HEK293 (cell line): Measurements from ENCODE around the gene ANO9.

ENCODE experiments used
- CTCF ChIA-PET: fragments of 350-600 bp; formaldehyde crosslinking; extraction: SDS; loops from one replicate; lab custom pipeline; 2021; ENCODE audit warnings: antibody characterized with exemption; lab: Yijun Ruan, JAX
- POLR2A ChIA-PET: fragments of 300-600 bp; formaldehyde crosslinking; extraction: SDS; loops from one replicate; lab custom pipeline; 2020; ENCODE audit warnings: antibody characterized with exemption, inconsistent platforms; lab: Yijun Ruan, JAX
- H3K27ac ChIP-seq: fragments of 200-500 bp; sonication (Bioruptor generic); 2 replicates; pipeline ENCODE4 v1.5.1; 2014; ENCODE audit warnings: low read depth, low read length, control low read depth, inconsistent platforms; ENCODE audit errors: extremely low read depth
- H3K36me3 ChIP-seq, 2 experiments: fragments of 200-500 bp in 1 of 2; sonication (Bioruptor generic) in 1 of 2; 1 replicate in 1 of 2; 2 replicates in 1 of 2; pipeline ENCODE4 v1.5.1; 2014 to 2017; ENCODE audit warnings: inconsistent platforms in 2 of 2, low read length in 2 of 2; ENCODE audit not compliant: control insufficient read depth in 2 of 2, insufficient read depth in 1 of 2
- H3K4me1 ChIP-seq: fragments of 200-500 bp; sonication (Bioruptor generic); 2 replicates; pipeline ENCODE4 v1.5.1; 2014; ENCODE audit warnings: mild to moderate bottlenecking, low read length, inconsistent platforms; ENCODE audit not compliant: control insufficient read depth, insufficient read depth
- H3K4me3 ChIP-seq: 2 replicates; pipeline ENCODE4 v1.5.1; 2011; ENCODE audit warnings: low read depth, mild to moderate bottlenecking, control low read depth, low read length, moderate library complexity
- H3K9me3 ChIP-seq: fragments of 200-500 bp; sonication (Bioruptor generic); 2 replicates; pipeline ENCODE4 v1.5.1; 2014; ENCODE audit warnings: low read depth, low read length, inconsistent platforms; ENCODE audit not compliant: control insufficient read depth, insufficient read depth
- EGR2 ChIP-seq: fragments of 450-650 bp; formaldehyde crosslinking; IDR thresholded peaks from 2 replicates; pipeline ENCODE4 v1.5.1; 2016; ENCODE audit warnings: low read depth, missing biosample characterization, missing genetic modification characterization
- GLIS1 ChIP-seq: fragments of 450-650 bp; formaldehyde crosslinking; IDR thresholded peaks from 2 replicates; pipeline ENCODE4 v1.5.1; 2016; ENCODE audit warnings: missing biosample characterization, missing genetic modification characterization
- GLIS2 ChIP-seq: fragments of 450-650 bp; formaldehyde crosslinking; IDR thresholded peaks from 2 replicates; pipeline ENCODE4 v1.5.1; 2016; ENCODE audit warnings: missing biosample characterization, missing genetic modification characterization
- KLF10 ChIP-seq: fragments of 450-650 bp; IDR thresholded peaks from 2 replicates; pipeline ENCODE4 v1.5.1; 2018; ENCODE audit warnings: missing biosample characterization, mild to moderate bottlenecking, missing genetic modification characterization
- MZF1 ChIP-seq: fragments of 450-650 bp; formaldehyde crosslinking; IDR thresholded peaks from 2 replicates; pipeline ENCODE4 v1.5.1; 2017; ENCODE audit warnings: missing biosample characterization, missing genetic modification characterization, borderline replicate concordance
- SCRT2 ChIP-seq: fragments of 450-650 bp; formaldehyde crosslinking; IDR thresholded peaks from 2 replicates; pipeline ENCODE4 v1.5.1; 2016; ENCODE audit warnings: missing biosample characterization, missing genetic modification characterization
- ZBTB11 ChIP-seq: fragments of 450-650 bp; formaldehyde crosslinking; conservative IDR thresholded peaks from 2 replicates; pipeline ENCODE4 v1.5.1; 2016; ENCODE audit warnings: low read depth, missing biosample characterization, missing genetic modification characterization
- ZFP37 ChIP-seq: fragments of 450-650 bp; formaldehyde crosslinking; IDR thresholded peaks from 2 replicates; pipeline ENCODE4 v1.5.1; 2016; ENCODE audit warnings: missing biosample characterization, missing genetic modification characterization
- ZIC2 ChIP-seq: fragments of 450-650 bp; formaldehyde crosslinking; IDR thresholded peaks from 2 replicates; pipeline ENCODE4 v1.5.1; 2016; ENCODE audit warnings: missing biosample characterization, missing genetic modification characterization
- ZNF19 ChIP-seq: fragments of 450-650 bp; formaldehyde crosslinking; IDR thresholded peaks from 2 replicates; pipeline ENCODE4; 2016; ENCODE audit warnings: missing biosample characterization, missing genetic modification characterization, low read depth
- ZNF221 ChIP-seq: fragments of 450-650 bp; formaldehyde crosslinking; IDR thresholded peaks from 2 replicates; pipeline ENCODE4 v1.5.1; 2017; ENCODE audit warnings: missing biosample characterization, missing genetic modification characterization, borderline replicate concordance
- ZNF274 ChIP-seq, 2 experiments: fragments of 200-500 bp in 1 of 2; fragments of 450-650 bp in 1 of 2; sonication (Bioruptor generic) in 1 of 2; formaldehyde crosslinking in 1 of 2; IDR thresholded peaks; 2 replicates each; pipeline versions ENCODE4 v1.5.1 to v1.6.1; 2014 to 2016; ENCODE audit warnings: borderline replicate concordance in 1 of 2, inconsistent platforms in 1 of 2, low read length in 1 of 2, missing biosample characterization in 1 of 2, missing genetic modification characterization in 1 of 2
- ZNF292 ChIP-seq: fragments of 450-650 bp; formaldehyde crosslinking; IDR thresholded peaks from 2 replicates; pipeline ENCODE4 v1.5.1; 2016; ENCODE audit warnings: low read depth, missing biosample characterization, missing genetic modification characterization, borderline replicate concordance
- ZNF311 ChIP-seq: fragments of 450-650 bp; formaldehyde crosslinking; IDR thresholded peaks from 2 replicates; pipeline ENCODE4 v1.5.1; 2017; ENCODE audit warnings: missing biosample characterization, missing genetic modification characterization, borderline replicate concordance
- ZNF324 ChIP-seq: fragments of 450-650 bp; formaldehyde crosslinking; IDR thresholded peaks from 2 replicates; pipeline ENCODE4 v1.5.1; 2016; ENCODE audit warnings: missing biosample characterization, missing genetic modification characterization
- ZNF544 ChIP-seq: fragments of 450-650 bp; formaldehyde crosslinking; IDR thresholded peaks from 2 replicates; pipeline ENCODE4 v1.5.0; 2017; ENCODE audit warnings: missing biosample characterization, missing genetic modification characterization
- ZNF555 ChIP-seq: fragments of 450-650 bp; formaldehyde crosslinking; conservative IDR thresholded peaks from 2 replicates; pipeline ENCODE4 v1.5.1; 2017; ENCODE audit warnings: missing biosample characterization, mild to moderate bottlenecking, missing genetic modification characterization, inconsistent platforms
- ZNF561 ChIP-seq: fragments of 450-650 bp; IDR thresholded peaks from 2 replicates; pipeline ENCODE4 v1.5.1; 2018; ENCODE audit warnings: missing biosample characterization, missing genetic modification characterization, borderline replicate concordance
- ZSCAN4 ChIP-seq: fragments of 450-650 bp; formaldehyde crosslinking; IDR thresholded peaks from 2 replicates; pipeline ENCODE4 v1.5.1; 2017; ENCODE audit warnings: missing biosample characterization, missing genetic modification characterization
- TF ChIP-seq, protein P1 (sequence below): fragments of 450-650 bp; formaldehyde crosslinking; IDR thresholded peaks from 2 replicates; pipeline ENCODE4 v1.5.1; 2016; ENCODE audit warnings: missing biosample characterization, missing genetic modification characterization
- TF ChIP-seq, protein P2 (sequence below): fragments of 450-650 bp; formaldehyde crosslinking; IDR thresholded peaks from 2 replicates; pipeline ENCODE4 v1.5.1; 2017; ENCODE audit warnings: missing biosample characterization, missing genetic modification characterization
- TF ChIP-seq, protein P3 (sequence below): fragments of 450-650 bp; formaldehyde crosslinking; IDR thresholded peaks from 2 replicates; pipeline ENCODE4; 2016; ENCODE audit warnings: missing biosample characterization, missing genetic modification characterization

Gene ANO9

DNA sequence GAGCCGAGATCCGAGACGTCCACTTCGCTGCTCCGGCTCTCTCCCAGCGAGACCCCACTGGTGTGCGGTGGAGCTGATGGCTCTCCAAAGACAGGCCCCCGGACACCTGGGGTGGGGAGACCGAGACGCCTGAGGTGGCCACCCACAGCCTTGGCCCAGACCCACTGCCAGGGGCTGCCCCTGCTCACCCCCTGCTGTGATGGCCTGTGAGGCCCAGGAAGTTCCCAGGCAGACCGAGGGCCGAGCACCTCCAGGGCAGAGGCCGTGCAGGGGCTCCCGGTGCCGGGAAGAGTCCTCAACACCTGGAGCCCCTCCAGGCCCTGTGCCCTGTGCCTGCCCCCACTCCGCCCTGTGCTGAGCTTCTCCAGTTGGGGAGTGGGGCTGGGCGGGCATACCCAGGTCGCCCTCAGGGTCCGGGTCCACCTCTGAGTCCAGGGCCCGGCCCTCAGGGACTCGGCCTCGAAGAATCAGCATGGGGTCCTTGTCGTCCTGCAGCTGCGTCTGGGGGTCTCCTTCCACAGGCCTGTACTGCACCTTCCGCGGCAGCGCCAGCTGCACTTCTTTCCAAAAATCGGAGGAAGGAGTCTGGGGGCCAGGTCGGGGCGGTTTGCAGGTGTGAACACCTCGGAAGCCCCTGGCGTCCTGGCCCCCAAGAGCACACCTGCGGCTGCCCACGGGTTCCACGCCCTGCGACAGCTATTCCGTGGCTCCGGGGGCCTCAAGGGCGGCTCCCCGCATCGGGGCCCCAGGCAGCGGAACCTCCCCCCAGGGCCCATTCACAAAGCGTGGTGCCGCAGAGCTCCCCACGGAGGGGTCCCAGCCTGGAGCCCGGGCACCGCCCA lies 35.6 kb downstream of the ANO9 start:
- no peaks in the 10 kb centered on the region for H3K4me1 ChIP-seq
- H3K36me3 ChIP-seq, result peaks cover 0 to 18% of the 10 kb centered on the region in 2 experiments; a peak in 1 of 3 replicates
- peak overlapping the region; percentile 36; the same call in 1 of the 2 replicates for H3K4me3 ChIP-seq
- CTCF ChIA-PET, result interaction anchor here (1.9 to 2.8 kb wide), 2 partner anchors 42 to 156 kb away, joined by 6 to 15 read pairs; no protein-coding TSS in a partner anchor
- TF ChIP-seq, protein P1, sequence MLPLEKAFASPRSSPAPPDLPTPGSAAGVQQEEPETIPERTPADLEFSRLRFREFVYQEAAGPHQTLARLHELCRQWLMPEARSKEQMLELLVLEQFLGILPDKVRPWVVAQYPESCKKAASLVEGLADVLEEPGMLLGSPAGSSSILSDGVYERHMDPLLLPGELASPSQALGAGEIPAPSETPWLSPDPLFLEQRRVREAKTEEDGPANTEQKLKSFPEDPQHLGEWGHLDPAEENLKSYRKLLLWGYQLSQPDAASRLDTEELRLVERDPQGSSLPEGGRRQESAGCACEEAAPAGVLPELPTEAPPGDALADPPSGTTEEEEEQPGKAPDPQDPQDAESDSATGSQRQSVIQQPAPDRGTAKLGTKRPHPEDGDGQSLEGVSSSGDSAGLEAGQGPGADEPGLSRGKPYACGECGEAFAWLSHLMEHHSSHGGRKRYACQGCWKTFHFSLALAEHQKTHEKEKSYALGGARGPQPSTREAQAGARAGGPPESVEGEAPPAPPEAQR (tag by site-specific recombination), result no peak
- TF ChIP-seq GLIS1 (tag by site-specific recombination), result peak; percentile 27; the same call in 1 of the 2 replicates
- no peak for TF ChIP-seq ZBTB11
- TF ChIP-seq, protein P2, sequence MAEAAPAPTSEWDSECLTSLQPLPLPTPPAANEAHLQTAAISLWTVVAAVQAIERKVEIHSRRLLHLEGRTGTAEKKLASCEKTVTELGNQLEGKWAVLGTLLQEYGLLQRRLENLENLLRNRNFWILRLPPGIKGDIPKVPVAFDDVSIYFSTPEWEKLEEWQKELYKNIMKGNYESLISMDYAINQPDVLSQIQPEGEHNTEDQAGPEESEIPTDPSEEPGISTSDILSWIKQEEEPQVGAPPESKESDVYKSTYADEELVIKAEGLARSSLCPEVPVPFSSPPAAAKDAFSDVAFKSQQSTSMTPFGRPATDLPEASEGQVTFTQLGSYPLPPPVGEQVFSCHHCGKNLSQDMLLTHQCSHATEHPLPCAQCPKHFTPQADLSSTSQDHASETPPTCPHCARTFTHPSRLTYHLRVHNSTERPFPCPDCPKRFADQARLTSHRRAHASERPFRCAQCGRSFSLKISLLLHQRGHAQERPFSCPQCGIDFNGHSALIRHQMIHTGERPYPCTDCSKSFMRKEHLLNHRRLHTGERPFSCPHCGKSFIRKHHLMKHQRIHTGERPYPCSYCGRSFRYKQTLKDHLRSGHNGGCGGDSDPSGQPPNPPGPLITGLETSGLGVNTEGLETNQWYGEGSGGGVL (tag by site-specific recombination), result no peak
- TF ChIP-seq, protein P3, sequence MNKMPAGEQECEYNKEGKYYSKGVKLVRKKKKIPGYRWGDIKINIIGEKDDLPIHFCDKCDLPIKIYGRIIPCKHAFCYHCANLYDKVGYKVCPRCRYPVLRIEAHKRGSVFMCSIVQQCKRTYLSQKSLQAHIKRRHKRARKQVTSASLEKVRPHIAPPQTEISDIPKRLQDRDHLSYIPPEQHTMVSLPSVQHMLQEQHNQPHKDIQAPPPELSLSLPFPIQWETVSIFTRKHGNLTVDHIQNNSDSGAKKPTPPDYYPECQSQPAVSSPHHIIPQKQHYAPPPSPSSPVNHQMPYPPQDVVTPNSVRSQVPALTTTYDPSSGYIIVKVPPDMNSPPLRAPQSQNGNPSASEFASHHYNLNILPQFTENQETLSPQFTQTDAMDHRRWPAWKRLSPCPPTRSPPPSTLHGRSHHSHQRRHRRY (tag by site-specific recombination), result no peak
- TF ChIP-seq KLF10 (tag by site-specific recombination), result no peak
- TF ChIP-seq GLIS2 (tag by site-specific recombination), result peak; percentile 33; the same call in 1 of the 2 replicates
- no peak for TF ChIP-seq ZSCAN4 (tag by site-specific recombination)
- no peak for TF ChIP-seq EGR2 (tag by site-specific recombination)
- no peak for TF ChIP-seq ZNF292 (tag by site-specific recombination)
- TF ChIP-seq ZNF561, result no peak
- TF ChIP-seq ZNF324 (tag by site-specific recombination), result no peak
- no peak for TF ChIP-seq ZNF274 (IDR thresholded peaks at IDR 0.05; ENCODE audit: low read length)
- TF ChIP-seq ZNF274 (tag by site-specific recombination; IDR thresholded peaks at IDR 0.05; ENCODE audit: borderline replicate concordance), result no peak
- no peak for TF ChIP-seq MZF1 (tag by site-specific recombination)
- TF ChIP-seq ZNF19, result no peak
- TF ChIP-seq ZNF311 (tag by site-specific recombination), result no peak
- no peak for TF ChIP-seq ZNF555 (tag by site-specific recombination)
- peak; percentile 71 for TF ChIP-seq ZIC2 (tag by site-specific recombination)
- peak; percentile 42; the same call in 1 of the 2 replicates for TF ChIP-seq SCRT2 (tag by site-specific recombination)
- no peak for TF ChIP-seq ZNF544 (tag by site-specific recombination)
- TF ChIP-seq ZFP37, result no peak
- no peak for TF ChIP-seq ZNF221 (tag by site-specific recombination)
- TF ChIP-seq, all 188 proteins: peak for 4
- POLR2A ChIA-PET, result interaction anchor here (0.5 to 2.0 kb wide), 5 partner anchors 9 to 51 kb away, joined by 4 to 15 read pairs (median 9); partner anchors contain the start of gene PTDSS2
- no peak overlapping the region for H3K27ac ChIP-seq
- H3K9me3 ChIP-seq, result no peaks in the 10 kb centered on the region
